ENCODE results near the gene NCOA3. TPM values are rescaled to one million over a fixed set of nuclear protein-coding genes. Genes with fewer than 3 reads are reported as not detected.
"Not testable (repeated sequence)": the region's sequence is repeated elsewhere in the genome, so short reads cannot be mapped to it uniquely, and the experiment has no call there.

The NCOA3 gene
- total RNA-seq, 2 donors from 2014 or later: 81.6 to 92.6 TPM

DNA sequence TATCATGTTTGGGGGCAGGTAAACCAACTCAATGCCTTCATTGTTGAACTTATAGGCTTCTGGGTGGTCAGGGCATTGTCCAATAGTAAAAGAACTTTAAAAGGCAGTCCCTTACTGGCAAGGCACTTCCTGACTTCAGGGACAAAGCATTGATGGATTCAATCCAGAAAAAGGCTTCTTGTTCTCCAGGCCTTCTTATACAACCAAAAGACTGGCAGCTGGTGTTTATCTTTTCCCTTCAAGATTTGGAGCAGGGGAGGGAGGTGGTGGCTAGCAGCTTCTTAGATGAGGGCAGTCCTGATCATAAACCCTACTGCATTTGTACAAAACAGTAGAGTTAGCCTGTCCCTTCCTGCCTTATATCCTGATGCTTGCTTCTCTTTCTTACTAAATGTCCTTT lies 57.5 kb downstream of the NCOA3 start:
- H3K36me3 Mint-ChIP-seq: peaks cover 4 to 5% of the 10 kb centered on the region in 2 donors
- H3K9me3 Mint-ChIP-seq: no peaks in the 10 kb centered on the region
- H3K27ac Mint-ChIP-seq: peak overlapping the region in 1 of 2 donors; percentile 21
- no peak for ATAC-seq
- no peak for DNase-seq (ENCODE audit: low spot score in 2 of 2)

DNA sequence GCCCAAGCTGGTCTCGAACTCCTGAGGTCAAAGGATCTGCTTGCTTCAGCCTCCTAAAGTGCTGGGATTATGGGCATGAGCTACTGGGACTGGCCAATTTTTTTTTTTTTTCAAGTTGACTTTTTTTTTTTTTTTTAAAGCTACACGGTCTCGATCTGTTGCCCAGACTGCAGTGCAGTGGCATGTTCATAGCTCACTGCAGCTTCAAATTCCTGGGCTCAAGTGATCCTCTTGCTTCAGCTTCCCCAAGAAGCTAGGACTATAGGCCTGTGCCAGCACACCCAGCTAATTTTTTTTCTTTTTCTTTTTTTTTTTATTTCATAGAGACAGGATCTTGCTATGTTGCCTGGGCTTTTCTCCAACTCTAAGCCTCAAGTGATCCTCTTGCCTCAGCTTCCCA lies 59.5 kb downstream of the NCOA3 start:
- DNase-seq (ENCODE audit: low spot score in 2 of 2) (no peak), ATAC-seq (no peak)
- no peak overlapping the region for H3K27ac Mint-ChIP-seq
- H3K9me3 Mint-ChIP-seq: no peaks in the 10 kb centered on the region
- peaks cover 5 to 13% of the 10 kb centered on the region in 2 donors for H3K36me3 Mint-ChIP-seq

DNA sequence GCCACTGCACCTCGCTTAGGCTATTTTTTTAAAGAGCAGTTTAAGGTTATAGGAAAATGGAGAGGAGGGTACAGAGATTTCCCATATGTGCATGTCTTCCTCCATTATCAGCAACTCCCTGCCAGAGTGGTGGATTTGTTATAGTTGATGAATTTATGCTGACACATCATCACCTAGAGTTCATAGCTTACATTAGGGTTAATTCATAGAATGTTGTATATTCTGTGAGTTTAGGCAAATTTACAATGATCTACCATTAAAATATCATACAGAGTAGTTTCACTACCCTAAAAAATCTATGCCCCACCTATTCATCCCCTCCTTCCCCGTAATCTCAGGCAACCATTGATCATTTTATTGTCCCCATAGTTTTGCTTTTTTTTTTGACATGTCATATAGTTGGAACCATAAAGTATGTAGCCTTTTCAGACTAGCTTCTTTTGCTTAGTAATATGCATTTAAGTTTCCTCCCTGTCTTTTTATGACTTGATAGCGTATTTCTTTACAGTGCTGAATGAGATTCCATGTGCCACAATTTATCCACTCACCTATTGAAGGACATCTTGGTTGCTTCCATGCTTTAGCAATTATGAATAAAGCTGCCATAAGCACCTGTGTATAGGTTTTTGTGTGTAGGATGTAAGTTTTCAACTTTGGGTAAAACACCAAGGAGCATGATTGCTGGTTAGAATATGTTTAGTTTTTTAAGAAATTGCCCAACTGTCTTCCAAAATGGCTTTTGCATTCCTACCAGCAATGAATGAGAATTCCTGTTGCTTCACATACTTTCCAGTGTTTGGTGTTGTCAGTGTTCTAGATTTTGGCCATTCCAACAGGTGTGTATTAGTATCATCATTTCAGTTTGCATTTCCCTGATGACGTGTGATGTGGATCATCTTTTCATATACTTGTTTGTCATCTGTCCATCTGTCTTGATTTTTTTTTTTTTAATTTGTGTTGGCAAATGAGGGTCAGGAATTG lies 60.2 kb downstream of the NCOA3 start:
- H3K9me3 Mint-ChIP-seq: no peaks in the 10 kb centered on the region
- DNase-seq (ENCODE audit: low spot score in 2 of 2): no peak
- no peak for ATAC-seq
- peaks cover 5 to 17% of the 10 kb centered on the region in 2 donors for H3K36me3 Mint-ChIP-seq
- peak overlapping the region; percentile 5 to 52 for H3K27ac Mint-ChIP-seq

DNA sequence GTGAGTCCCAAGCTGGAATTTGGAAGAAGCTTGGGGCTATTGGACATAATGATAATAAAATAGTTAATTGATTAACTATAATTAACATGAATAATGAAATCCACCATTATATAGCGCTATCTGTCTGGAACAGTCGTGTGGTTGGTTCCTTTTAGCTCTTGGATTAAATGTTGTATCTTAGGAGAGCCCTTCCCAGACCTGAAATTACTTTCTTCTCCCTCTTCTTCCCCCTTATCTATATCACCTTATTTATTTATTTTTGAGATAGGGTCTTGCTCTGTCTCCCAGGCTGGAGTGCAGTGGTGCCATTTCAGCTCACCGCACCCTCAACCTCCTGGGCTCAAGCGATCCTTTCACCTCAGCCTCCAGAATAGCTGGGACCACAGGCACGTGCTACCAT lies 64.6 kb downstream of the NCOA3 start:
- ATAC-seq (no peak), DNase-seq (ENCODE audit: low spot score in 2 of 2) (no peak)
- Mint-ChIP-seq H3K27ac (peak overlapping the region; percentile 68 to 72), H3K36me3 (peaks cover 0 to 39% of the 10 kb centered on the region in 2 donors), H3K9me3 (peaks cover 0 to 4% of the 10 kb centered on the region in 2 donors)

DNA sequence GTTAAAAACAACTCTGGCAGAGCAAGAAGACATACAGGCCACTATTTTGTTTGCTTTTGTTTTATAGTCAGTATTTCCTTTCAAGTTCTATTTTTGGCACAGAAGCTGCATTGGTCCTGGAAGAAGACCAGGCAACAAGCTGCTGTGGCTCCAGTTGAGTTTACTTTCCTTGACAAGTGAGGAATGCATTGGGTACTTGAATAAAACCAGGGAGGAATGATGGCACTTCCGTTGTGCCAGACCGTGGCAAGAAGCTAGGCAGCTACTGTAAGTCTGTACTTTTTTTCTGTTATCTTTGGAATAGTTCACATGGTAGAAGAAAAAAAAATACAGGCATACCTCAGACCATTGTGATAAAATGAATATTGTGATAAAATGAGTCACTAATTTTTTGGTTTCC lies 66.3 kb downstream of the NCOA3 start:
- Mint-ChIP-seq H3K36me3 (peaks cover 0 to 56% of the 10 kb centered on the region in 2 donors), H3K9me3 (peaks cover 0 to 4% of the 10 kb centered on the region in 2 donors), H3K27ac (peak overlapping the region; percentile 68 to 89)
- ATAC-seq (no peak), DNase-seq (ENCODE audit: low spot score in 2 of 2) (no peak)

DNA sequence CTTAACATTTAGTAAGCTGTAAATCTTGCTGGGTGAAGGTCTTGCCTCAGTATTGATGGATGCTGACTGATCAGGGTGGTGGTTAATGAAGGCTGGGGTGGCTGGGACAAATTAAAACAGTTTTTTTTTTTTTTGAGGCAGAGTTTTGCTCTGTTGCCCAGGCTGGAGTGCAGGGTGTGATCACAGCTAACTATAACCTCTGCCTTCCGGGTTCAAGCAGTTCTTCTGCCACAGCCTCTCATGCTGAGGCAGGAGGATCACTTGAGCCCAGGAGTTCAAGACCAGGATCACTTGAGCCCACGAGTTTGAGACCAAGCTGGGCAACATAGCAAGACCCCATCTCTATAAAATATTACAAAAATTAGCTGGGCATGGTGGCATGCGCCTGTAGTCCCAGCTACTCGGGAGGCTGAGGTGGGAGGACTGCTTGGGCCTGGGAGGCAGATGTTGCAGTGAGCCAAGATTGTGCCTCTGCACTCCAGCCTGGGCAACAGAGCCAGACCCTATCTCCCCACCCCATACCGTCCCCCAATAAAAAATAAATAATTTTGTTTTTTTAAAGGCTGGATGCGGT lies 67.2 kb downstream of the NCOA3 start:
- DNase-seq (ENCODE audit: low spot score in 2 of 2): no peak
- Mint-ChIP-seq H3K9me3 (peaks cover 0 to 4% of the 10 kb centered on the region in 2 donors), H3K36me3 (peaks cover 0 to 56% of the 10 kb centered on the region in 2 donors), H3K27ac (peak overlapping the region in 1 of 2 donors; percentile 87)
- no peak for ATAC-seq

DNA sequence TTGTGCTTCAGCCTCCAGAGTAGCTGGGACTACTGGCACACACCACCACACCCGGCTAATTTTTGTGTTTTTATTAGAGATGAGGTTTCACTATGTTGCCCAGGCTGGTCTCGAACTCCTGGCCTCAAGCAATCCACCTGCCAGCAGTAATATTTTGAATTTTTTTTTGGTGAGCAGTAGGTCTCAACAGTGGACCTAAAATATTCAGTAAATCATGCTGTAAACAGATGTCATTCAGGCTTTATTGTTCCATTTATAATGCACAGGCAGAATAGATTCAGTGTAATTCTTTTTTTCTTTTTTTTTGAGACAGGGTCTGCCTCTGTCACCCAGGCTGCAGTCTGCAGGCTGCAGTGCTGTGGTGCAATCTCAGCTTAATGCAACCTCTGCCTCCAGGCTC lies 69.7 kb downstream of the NCOA3 start:
- ATAC-seq: no peak
- Mint-ChIP-seq H3K36me3 (peaks cover 0 to 47% of the 10 kb centered on the region in 2 donors), H3K9me3 (peaks cover 0 to 4% of the 10 kb centered on the region in 2 donors), H3K27ac (peak overlapping the region in 1 of 2 donors; percentile 28)
- no peak for DNase-seq (ENCODE audit: low spot score in 2 of 2)

DNA sequence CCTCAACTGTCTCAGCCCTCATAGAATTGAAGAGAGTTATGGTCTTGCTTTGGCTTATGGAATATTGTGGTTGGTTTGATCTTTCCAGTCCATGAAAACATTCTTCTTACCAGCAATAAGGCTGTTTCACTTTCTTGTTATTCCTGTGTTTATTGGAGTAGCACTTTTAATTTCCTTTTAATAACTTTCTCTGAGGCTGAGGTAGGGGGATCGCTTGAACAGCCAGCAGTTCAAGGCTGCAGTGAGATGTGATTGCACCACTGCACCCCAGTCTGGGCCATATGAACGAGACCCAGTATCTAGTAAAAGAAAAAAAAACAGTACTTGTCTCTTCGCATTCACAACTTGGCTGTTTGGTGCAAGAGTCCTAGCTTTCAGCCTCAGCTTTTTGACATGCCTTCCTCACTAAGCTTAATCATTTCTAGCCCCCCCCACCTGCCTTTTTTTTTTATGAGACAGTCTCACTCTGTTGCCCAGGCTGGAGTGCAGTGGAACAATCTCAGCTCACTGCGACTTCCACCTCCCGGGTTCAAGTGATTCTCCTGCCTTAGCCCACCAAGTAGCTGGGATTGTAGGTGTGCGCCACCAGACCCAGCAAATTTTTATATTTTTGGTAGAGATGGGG lies 70.5 kb downstream of the NCOA3 start:
- no peak for ATAC-seq

DNA sequence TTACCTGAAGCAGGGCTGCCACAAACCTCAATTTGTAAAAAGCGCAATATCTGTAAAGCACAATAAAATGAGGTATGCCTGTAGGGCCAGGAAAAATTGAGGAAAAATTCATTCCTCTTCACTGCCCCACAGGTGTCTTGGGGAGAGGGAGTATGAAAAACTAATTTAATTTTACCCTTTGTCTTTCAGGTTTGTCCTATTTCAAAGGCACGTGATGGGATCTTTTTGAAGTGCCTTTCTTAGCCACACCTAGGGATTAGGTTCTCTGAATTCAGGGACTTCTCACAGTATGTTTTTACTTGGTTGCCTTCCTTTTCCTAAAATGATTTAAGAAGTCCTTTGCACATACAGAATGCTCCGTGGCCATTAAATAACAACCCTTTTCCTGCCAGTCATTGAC lies 71.9 kb downstream of the NCOA3 start:
- DNase-seq (ENCODE audit: low spot score in 2 of 2): no peak
- H3K9me3 Mint-ChIP-seq: peaks cover 0 to 4% of the 10 kb centered on the region in 2 donors
- H3K36me3 Mint-ChIP-seq: peaks cover 0 to 35% of the 10 kb centered on the region in 2 donors
- no peak for ATAC-seq
- H3K27ac Mint-ChIP-seq: peak overlapping the region in 1 of 2 donors; percentile 15

More for the DNA sequence above, 70.5 kb downstream of the NCOA3 start:
- H3K27ac Mint-ChIP-seq: peak overlapping the region; percentile 3 to 28
- DNase-seq (ENCODE audit: low spot score in 2 of 2): no peak
- peaks cover 0 to 45% of the 10 kb centered on the region in 2 donors for H3K36me3 Mint-ChIP-seq
- H3K9me3 Mint-ChIP-seq: peaks cover 0 to 4% of the 10 kb centered on the region in 2 donors

DNA sequence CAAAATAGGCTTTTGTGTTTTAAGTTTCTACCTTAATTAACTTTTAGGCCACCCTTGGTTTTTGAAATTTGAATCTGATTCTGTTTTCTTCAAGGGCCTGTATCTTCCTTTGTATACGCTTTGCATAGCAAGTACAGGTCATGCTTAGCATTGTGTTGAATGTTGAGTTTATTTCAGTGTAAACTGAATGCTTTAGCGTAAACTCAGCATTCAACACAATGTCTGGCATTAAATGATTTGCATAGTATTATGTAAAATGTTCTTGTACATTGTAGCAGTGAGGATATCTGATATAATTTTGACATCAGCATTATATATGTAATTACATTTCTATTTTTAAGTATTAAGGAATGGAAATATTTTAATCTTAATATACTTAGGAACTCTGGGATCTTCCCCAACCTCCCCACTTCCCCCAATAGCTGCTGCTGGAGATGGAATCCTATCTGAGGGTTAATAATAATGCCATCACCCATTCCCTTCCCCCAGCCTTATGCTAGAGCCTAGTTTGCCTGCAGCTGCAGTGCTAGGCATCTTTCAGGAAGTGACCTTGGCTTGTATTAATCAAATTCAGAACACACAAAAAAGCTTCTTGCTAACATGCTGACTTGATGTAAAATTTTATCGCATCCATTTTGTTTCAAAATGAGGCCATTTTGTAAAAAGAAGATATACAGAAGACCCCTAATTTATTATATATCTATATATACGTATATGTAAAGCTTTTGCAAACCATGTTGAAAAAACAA lies 73.1 kb downstream of the NCOA3 start:
- Mint-ChIP-seq H3K9me3 (peaks cover 0 to 4% of the 10 kb centered on the region in 2 donors), H3K27ac (no peak overlapping the region), H3K36me3 (peaks cover 0 to 35% of the 10 kb centered on the region in 2 donors)
- ATAC-seq: no peak
- no peak for DNase-seq (ENCODE audit: low spot score in 2 of 2)

DNA sequence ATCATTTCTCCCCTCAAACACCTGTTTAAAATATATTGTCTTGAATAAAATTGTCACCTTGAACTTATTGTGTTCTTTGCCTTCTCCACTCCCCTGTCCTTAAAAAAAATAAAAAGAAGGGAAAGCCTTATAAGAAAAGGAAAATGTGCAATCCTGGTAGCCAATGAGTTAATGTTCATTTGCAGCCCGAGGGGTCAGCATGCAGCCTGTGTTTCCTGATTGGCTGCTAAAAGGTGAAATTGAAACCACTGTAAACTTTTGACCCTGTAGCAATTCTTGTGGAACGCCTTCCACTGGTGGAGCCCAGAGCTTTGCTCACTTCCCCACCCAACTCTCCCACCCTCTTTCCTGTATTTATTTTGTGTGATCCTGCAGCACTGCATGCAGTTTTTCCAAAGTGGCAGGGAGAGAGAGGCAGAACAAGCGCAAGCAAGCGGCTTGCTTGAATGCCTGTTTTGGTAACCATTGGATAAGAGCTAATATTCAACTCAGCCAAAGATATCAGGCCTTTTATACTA lies 74.9 kb downstream of the NCOA3 start:
- no peak for ATAC-seq
- Mint-ChIP-seq H3K36me3 (peaks cover 0 to 20% of the 10 kb centered on the region in 2 donors), H3K27ac (no peak overlapping the region), H3K9me3 (no peaks in the 10 kb centered on the region)
- no peak for DNase-seq (ENCODE audit: low spot score in 2 of 2)

DNA sequence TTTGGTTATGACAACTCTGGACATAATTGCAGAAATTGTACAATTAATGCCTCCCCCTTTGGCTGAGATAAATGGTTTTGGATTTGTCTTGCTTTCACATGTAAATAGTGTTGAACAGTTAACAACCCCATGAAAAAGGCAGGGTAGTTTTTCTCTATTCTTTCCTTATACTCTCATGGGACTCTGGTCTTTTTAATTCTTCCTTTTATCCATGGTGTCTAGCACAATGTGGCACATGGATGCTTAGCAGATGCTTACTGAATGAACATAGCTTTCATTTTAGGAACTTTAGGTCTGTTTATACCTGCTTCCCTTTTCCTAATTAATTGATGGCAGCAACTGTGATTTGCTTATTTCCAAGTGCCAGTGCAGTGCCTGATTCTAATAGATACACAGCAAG lies 75.6 kb downstream of the NCOA3 start:
- DNase-seq (ENCODE audit: low spot score in 2 of 2) (no peak), ATAC-seq (no peak)
- H3K27ac Mint-ChIP-seq: no peak overlapping the region
- peaks cover 0 to 13% of the 10 kb centered on the region in 2 donors for H3K36me3 Mint-ChIP-seq
- no peaks in the 10 kb centered on the region for H3K9me3 Mint-ChIP-seq

DNA sequence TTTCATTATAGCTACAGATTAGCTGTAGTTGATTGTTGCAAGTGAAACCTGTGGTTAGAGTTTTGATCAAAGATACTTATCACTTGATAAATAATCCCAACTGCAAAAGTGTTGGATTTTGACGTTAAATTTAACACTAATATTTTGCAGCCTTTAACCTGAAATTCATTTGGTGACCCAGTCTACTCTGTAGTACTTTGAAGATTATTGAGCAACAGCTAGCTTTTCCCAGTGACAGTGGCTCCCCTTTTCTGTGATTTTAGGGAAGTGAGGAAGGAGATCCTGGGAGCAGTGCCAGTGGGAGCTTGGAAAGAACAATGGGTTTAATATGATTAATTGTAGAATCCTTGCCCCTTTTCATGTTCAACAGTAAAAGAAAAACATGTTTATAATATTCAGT lies 76.9 kb downstream of the NCOA3 start:
- Mint-ChIP-seq H3K36me3 (peaks cover 0 to 6% of the 10 kb centered on the region in 2 donors), H3K27ac (peak overlapping the region in 1 of 2 donors; percentile 9), H3K9me3 (no peaks in the 10 kb centered on the region)
- ATAC-seq (no peak), DNase-seq (ENCODE audit: low spot score in 2 of 2) (no peak)

DNA sequence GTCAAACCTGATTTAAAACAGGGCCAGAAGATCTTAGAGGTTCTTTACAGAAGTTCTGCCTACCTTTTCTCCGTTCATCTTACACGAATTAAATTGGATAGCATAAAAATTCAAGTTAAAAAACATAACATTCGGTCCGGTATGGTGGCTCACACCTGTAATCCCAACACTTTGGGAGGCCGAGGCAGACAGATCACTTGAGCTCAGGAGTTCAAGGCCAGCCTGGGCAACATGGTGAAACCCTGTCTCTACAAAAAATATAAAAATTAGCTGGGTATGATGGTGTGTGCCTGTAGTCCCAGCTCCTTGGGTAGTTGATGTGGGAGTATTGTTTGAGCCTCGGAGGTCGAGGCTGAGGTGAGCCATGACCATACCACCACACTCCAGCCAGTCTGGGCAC lies 79.0 kb downstream of the NCOA3 start:
- Mint-ChIP-seq H3K27ac (peak overlapping the region; percentile 79 to 82), H3K36me3 (peaks cover 0 to 13% of the 10 kb centered on the region in 2 donors)
- not testable (repeated sequence) for DNase-seq (ENCODE audit: low spot score in 2 of 2); H3K9me3 Mint-ChIP-seq; ATAC-seq

DNA sequence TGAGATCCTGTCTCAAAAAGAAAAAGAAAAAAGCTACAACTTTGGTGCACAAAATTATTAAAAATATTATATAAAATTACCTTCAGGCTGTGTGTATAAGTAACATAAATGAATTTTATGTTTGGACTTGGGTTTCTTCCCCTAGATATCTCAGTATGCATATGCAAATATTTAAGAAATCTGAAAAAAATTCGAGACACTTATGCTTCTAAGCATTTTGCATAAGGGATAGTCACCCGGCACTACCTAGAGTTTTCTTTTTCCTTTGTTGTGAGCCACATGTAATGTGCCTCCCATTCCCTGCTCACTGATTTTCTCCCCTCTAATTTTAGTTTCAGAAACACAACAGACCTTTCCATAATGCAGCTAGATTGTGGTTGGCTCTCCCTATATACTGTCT lies 79.4 kb downstream of the NCOA3 start:
- Mint-ChIP-seq H3K9me3 (no peaks in the 10 kb centered on the region), H3K36me3 (peaks cover 0 to 12% of the 10 kb centered on the region in 2 donors), H3K27ac (no peak overlapping the region)
- ATAC-seq (no peak), DNase-seq (ENCODE audit: low spot score in 2 of 2) (no peak)

DNA sequence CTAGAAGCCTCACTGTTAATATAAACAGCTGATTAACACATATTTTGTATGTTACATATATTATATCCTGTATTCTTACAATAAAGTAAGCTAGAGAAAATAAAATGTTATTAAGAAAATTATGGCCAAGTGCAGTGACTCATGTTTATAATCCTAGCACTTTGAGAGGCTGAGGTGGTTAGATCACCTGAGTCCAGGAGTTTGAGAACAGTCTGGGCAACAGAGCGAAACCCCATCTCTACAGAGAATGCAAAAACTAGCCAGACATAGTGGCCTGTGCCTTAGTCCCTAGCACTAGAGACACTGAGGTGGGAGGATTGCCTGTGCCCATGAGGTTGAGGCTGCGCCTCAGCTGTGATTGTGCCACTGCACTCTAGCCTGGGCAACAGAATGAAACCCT lies 81.9 kb downstream of the NCOA3 start:
- DNase-seq (ENCODE audit: low spot score in 2 of 2): no peak
- peak overlapping the region in 1 of 2 donors; percentile 93 for H3K27ac Mint-ChIP-seq
- peaks cover 0 to 17% of the 10 kb centered on the region in 2 donors for H3K36me3 Mint-ChIP-seq
- no peaks in the 10 kb centered on the region for H3K9me3 Mint-ChIP-seq
- peak in 1 of 2 donors; percentile 16 for ATAC-seq

Data from activated naive CD4-positive, alpha-beta T cell treated with anti-CD3 and anti-CD28 coated beads, Interleukin-2, amount 50 U/mL, for 72 hours (primary cell).